HCT116 (cell line): ENCODE results near the gene CIROP. TPM values are rescaled to one million over a fixed set of nuclear protein-coding genes. Genes with fewer than 3 reads are reported as not detected.

ENCODE experiments used
- ATAC-seq: fragments of 200-7000 bp; cut with Tn5 transposase; 2 replicates; pipeline ENCODE4 v1.9.1; 2020; ENCODE audit warnings: mild to moderate bottlenecking, moderate library complexity
- BruUV-seq: library from RNA; stranded (reverse); fragments of 400-500 nt; replicated peaks from 2 replicates; lab custom pipeline; 2021; lab: Mats Ljungman, UMichigan
- CTCF ChIA-PET: fragments of 300-600 bp; sonication (Branson Sonifier 250); formaldehyde crosslinking; loops from one replicate; lab custom pipeline; 2021; ENCODE audit warnings: antibody characterized with exemption; lab: Charles Lee
- POLR2A ChIA-PET: fragments of 300-600, 350-600 bp; sonication (Branson Sonifier 250); formaldehyde crosslinking; loops from one replicate; lab custom pipeline; 2021; ENCODE audit warnings: antibody characterized with exemption; lab: Charles Lee
- RAD21 ChIA-PET, 2 experiments: fragments of 300-600 bp; sonication (Branson Sonifier 250); formaldehyde crosslinking; loops; one replicate each; lab custom pipeline; 2023; ENCODE audit warnings: low total read pairs in 2 of 2; ENCODE audit not compliant: uncharacterized antibody in 2 of 2, unreplicated experiment in 2 of 2, low non-redundant PET in 1 of 2; lab: Charles Lee
- DNase-seq: peaks from one replicate; pipeline ENCODE4 v3.0.0-alpha.2; 2010; ENCODE audit warnings: low read depth, low spot score
- H2AFZ ChIP-seq: fragments of 200-600 bp; shearing (Covaris generic), sonication (generic); 2 replicates; pipeline ENCODE4 v1.6.1; 2017; ENCODE audit warnings: low read depth, mixed run types, mixed read lengths, antibody characterized with exemption, low read length; ENCODE audit not compliant: poor library complexity, severe bottlenecking
- H3K27ac ChIP-seq: 2 replicates; pipeline ENCODE4 v1.5.1; 2012; ENCODE audit warnings: low read depth, low read length
- H3K27me3 ChIP-seq: fragments of 200-600 bp; sonication (generic); 2 replicates; pipeline ENCODE4 v1.6.1; 2016; ENCODE audit warnings: mixed run types, low read length, mixed read lengths; ENCODE audit not compliant: insufficient read depth
- H3K36me3 ChIP-seq, 2 experiments: fragments of 200-500 bp in 1 of 2; fragments of 200-600 bp in 1 of 2; sonication (Bioruptor generic) in 1 of 2; sonication (generic) in 1 of 2; 2 replicates each; pipeline versions ENCODE4 v1.5.1 to v1.6.1; 2014 to 2016; ENCODE audit warnings: low read length in 2 of 2, inconsistent platforms in 1 of 2, mixed read lengths in 1 of 2, mixed run types in 1 of 2; ENCODE audit not compliant: insufficient read depth in 2 of 2, control insufficient read depth in 1 of 2
- H3K4me1 ChIP-seq, 2 experiments: fragments of 200-600 bp in 1 of 2; sonication (generic) in 1 of 2; 2 replicates each; pipeline versions ENCODE4 v1.5.1 to v1.6.1; 2012 to 2017; ENCODE audit warnings: low read length in 2 of 2, inconsistent platforms in 1 of 2, mild to moderate bottlenecking in 1 of 2, mixed read lengths in 1 of 2, mixed run types in 1 of 2, moderate library complexity in 1 of 2; ENCODE audit not compliant: insufficient read depth in 2 of 2, control insufficient read depth in 1 of 2
- H3K4me2 ChIP-seq: fragments of 200-600 bp; sonication (generic); 2 replicates; pipeline ENCODE4 v1.6.1; 2017; ENCODE audit warnings: mixed run types, low read length, mixed read lengths
- H3K4me3 ChIP-seq, 2 experiments: fragments of 200-600 bp in 1 of 2; sonication (generic) in 1 of 2; replicated peaks in 1 of 2; 2 replicates each; pipeline ENCODE4 v1.5.1; 2011 to 2016; ENCODE audit warnings: low read length in 2 of 2, control low read depth in 1 of 2, low read depth in 1 of 2, mild to moderate bottlenecking in 1 of 2, mixed read lengths in 1 of 2, mixed run types in 1 of 2
- H3K79me2 ChIP-seq: fragments of 200-600 bp; sonication (generic); 2 replicates; pipeline ENCODE4 v1.6.1; 2017; ENCODE audit warnings: mild to moderate bottlenecking, mixed run types, low read length, moderate library complexity, mixed read lengths; ENCODE audit not compliant: insufficient read depth
- H3K9ac ChIP-seq: fragments of 200-600 bp; sonication (generic); 2 replicates; pipeline ENCODE4 v1.6.1; 2016; ENCODE audit warnings: low read length, mixed read lengths
- H3K9me2 ChIP-seq: fragments of 200-600 bp; sonication (generic), shearing (Covaris generic); 2 replicates; pipeline ENCODE4 v1.6.1; 2017; ENCODE audit warnings: mixed run types, mild to moderate bottlenecking, moderate library complexity; ENCODE audit not compliant: insufficient read depth
- H3K9me3 ChIP-seq, 2 experiments: fragments of 200-500 bp in 1 of 2; fragments of 200-600 bp in 1 of 2; sonication (Bioruptor generic) in 1 of 2; sonication (generic) in 1 of 2; 2 replicates each; pipeline ENCODE4 v1.6.1; 2014 to 2017; ENCODE audit warnings: low read length in 2 of 2, mixed read lengths in 2 of 2, inconsistent platforms in 1 of 2, low read depth in 1 of 2, mild to moderate bottlenecking in 1 of 2, mixed run types in 1 of 2, moderate library complexity in 1 of 2; ENCODE audit not compliant: control insufficient read depth in 1 of 2, insufficient read depth in 1 of 2
- H4K20me1 ChIP-seq: fragments of 200-600 bp; sonication (generic), shearing (Covaris generic); 2 replicates; pipeline ENCODE4 v1.6.1; 2017; ENCODE audit warnings: mixed run types, mild to moderate bottlenecking, moderate library complexity; ENCODE audit not compliant: insufficient read depth
- CBX3 ChIP-seq: IDR thresholded peaks from 2 replicates; pipeline ENCODE4 v1.6.1; 2012; ENCODE audit warnings: low read depth
- EGR1 ChIP-seq: IDR thresholded peaks from 2 replicates; pipeline ENCODE4 v1.6.1; 2012; ENCODE audit warnings: low read depth
- ELF1 ChIP-seq: IDR thresholded peaks from 2 replicates; pipeline ENCODE4 v1.6.1; 2012; ENCODE audit warnings: low read depth, borderline replicate concordance
- EZH2 ChIP-seq: fragments of 200-600 bp; sonication (generic); IDR thresholded peaks from 2 replicates; pipeline ENCODE4 v1.6.1; 2017; ENCODE audit warnings: antibody characterized with exemption, mixed run types
- EZH2phosphoT487 ChIP-seq: fragments of 200-600 bp; IDR thresholded peaks from 2 replicates; pipeline ENCODE4 v1.6.1; 2018; ENCODE audit warnings: antibody characterized with exemption, borderline replicate concordance
- FOSL1 ChIP-seq: IDR thresholded peaks from 2 replicates; pipeline ENCODE4 v1.6.1; 2012; ENCODE audit warnings: low read depth
- JUND ChIP-seq: IDR thresholded peaks from 2 replicates; pipeline ENCODE4 v1.6.1; 2012
- RAD21 ChIP-seq: IDR thresholded peaks from 2 replicates; pipeline ENCODE4 v1.6.1; 2012; ENCODE audit warnings: low read depth, mild to moderate bottlenecking
- SIN3A ChIP-seq: IDR thresholded peaks from 2 replicates; pipeline ENCODE4 v1.6.1; 2012; ENCODE audit warnings: low read depth
- TCF7L2 ChIP-seq: IDR thresholded peaks from 2 replicates; pipeline ENCODE4 v1.7.0; 2011; ENCODE audit warnings: borderline replicate concordance, inconsistent platforms; ENCODE audit not compliant: insufficient read depth, insufficient read length; ENCODE audit errors: extremely low read depth
- YY1 ChIP-seq: IDR thresholded peaks from 2 replicates; pipeline ENCODE4 v1.6.1; 2011; ENCODE audit warnings: low read length, low read depth, moderate library complexity, mild to moderate bottlenecking; ENCODE audit not compliant: insufficient replicate concordance; ENCODE audit errors: extremely low read depth
- intact Hi-C: fragments of 100-400 bp; cut with micrococcal nuclease; formaldehyde crosslinking; loops from 2 replicates; pipeline ENCODE4 v1.10.0; 2022
- total RNA-seq: library from RNA; stranded (reverse); gene quantifications from one replicate; pipeline ENCODE4 v1.2.1, GENCODE V29; 2021; ENCODE audit not compliant: unreplicated experiment
- TF ChIP-seq, protein P1 (sequence below): IDR thresholded peaks from 2 replicates; pipeline ENCODE4 v1.6.1; 2012; ENCODE audit warnings: low read depth
- TF ChIP-seq, protein P2 (sequence below): IDR thresholded peaks from 2 replicates; pipeline ENCODE4 v1.6.1; 2012
- TF ChIP-seq, protein P3 (sequence below), 3 experiments: fragments of 200-600 bp in 1 of 3; sonication (generic) in 1 of 3; IDR thresholded peaks in 2 of 3; conservative IDR thresholded peaks in 1 of 3; 2 replicates each; pipeline ENCODE4 v1.5.1; 2012 to 2017; ENCODE audit warnings: low read depth in 2 of 3, low read length in 2 of 3, antibody characterized with exemption in 1 of 3, borderline replicate concordance in 1 of 3, control low read depth in 1 of 3, mild to moderate bottlenecking in 1 of 3, mixed read lengths in 1 of 3, mixed run types in 1 of 3, moderate library complexity in 1 of 3; ENCODE audit not compliant: insufficient read depth in 1 of 3

The CIROP gene
- total RNA-seq, 1 experiment from 2014 or later: not detected

DNA sequence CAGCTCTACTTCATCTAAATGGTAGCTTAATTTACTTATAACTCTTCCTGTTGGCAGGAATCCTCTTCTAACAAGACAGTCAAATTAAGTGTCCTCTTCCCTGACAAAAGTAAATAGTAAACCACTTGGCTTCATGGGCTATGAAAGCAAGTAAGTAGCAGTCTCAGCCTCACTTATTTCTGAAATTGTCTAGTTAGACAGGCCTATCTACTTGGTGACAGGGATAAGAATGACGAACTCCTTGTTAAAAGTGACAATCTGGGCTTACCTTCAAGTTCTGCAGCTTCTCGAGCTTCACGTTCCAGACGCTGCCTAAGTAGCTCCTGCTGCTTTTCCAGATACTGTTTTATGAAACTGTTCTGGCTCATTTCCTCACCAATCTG lies 14.5 kb downstream of the CIROP start:
- H3K9ac ChIP-seq: no peak overlapping the region
- peaks cover 4 to 9% of the 10 kb centered on the region in 2 experiments; a peak in 2 of 4 replicates for H3K4me1 ChIP-seq
- H3K36me3 ChIP-seq: peaks cover 53% of the 10 kb centered on the region in 2 experiments
- no peak overlapping the region for H3K27ac ChIP-seq
- no peak overlapping the region for H2AFZ ChIP-seq
- H3K4me3 ChIP-seq: no peak overlapping the region
- H3K27me3 ChIP-seq: no peaks in the 10 kb centered on the region
- TF ChIP-seq CBX3 (no peak), ELF1 (no peak)
- H4K20me1 ChIP-seq: peaks cover 6% of the 10 kb centered on the region; the same call in 1 of the 2 replicates
- CTCF ChIA-PET: interaction anchor here (0.9 to 3.1 kb wide), 2 partner anchors 19 to 21 kb away, joined by 3 to 9 read pairs; no protein-coding TSS in a partner anchor
- no peaks in the 10 kb centered on the region for H3K9me3 ChIP-seq
- H3K9me2 ChIP-seq: no peaks in the 10 kb centered on the region
- BruUV-seq: no TSS peak
- intact Hi-C loops: no loop called here
- DNase-seq: no peak
- ATAC-seq: no peak
- RAD21 ChIA-PET: no interaction called here
- no peak overlapping the region for H3K4me2 ChIP-seq
- POLR2A ChIA-PET: no interaction called here
- H3K79me2 ChIP-seq: peaks cover 80% of the 10 kb centered on the region

DNA sequence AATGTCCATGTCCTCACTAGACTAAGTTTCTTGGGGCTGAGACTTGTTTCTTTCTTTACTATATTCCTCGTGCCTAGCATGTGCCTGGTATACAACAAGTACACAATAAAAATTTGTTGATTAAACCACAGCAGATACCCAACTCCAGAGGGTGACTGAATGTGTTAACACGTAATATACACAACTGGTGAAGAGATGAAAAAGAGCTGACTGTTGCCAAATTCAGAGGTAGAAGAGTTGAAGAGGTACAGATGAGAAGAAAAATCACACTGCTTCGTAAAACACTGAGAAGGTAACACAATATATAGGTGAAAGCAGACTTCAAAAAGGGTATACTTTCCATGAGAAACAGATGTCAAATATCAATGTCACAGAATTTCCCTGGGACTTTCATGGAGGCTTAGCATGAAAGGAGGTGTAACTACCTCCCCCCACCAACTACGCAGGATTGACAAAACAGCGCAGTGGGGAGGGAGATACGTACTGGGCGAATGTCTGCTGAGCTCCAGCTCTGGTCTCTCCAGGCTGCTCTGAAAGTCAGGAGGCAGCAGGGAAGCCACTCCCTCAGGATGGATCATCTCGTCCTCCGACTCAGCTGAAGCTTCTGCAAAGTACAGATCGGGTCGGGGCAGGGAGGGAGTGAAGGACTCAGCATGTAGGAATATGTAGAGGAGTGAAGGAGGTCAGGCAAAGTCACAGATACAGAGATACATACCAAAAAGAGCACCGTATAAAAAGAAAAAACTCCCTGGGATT lies 15.1 kb downstream of the CIROP start:
- DNase-seq: no peak
- no peaks in the 10 kb centered on the region for H3K9me3 ChIP-seq
- peaks cover 82% of the 10 kb centered on the region for H3K79me2 ChIP-seq
- H2AFZ ChIP-seq: no peak overlapping the region
- peaks cover 6% of the 10 kb centered on the region; the same call in 1 of the 2 replicates for H4K20me1 ChIP-seq
- H3K9me2 ChIP-seq: no peaks in the 10 kb centered on the region
- H3K4me1 ChIP-seq: peaks cover 4 to 9% of the 10 kb centered on the region in 2 experiments; a peak in 2 of 4 replicates
- intact Hi-C loops: no loop called here
- no peak overlapping the region for H3K4me2 ChIP-seq
- no peaks in the 10 kb centered on the region for H3K27me3 ChIP-seq
- no peak overlapping the region for H3K9ac ChIP-seq
- ChIA-PET POLR2A (no interaction called here), CTCF (interaction anchor here (0.9 to 3.1 kb wide), 2 partner anchors 20 to 21 kb away, joined by 3 to 9 read pairs; no protein-coding TSS in a partner anchor), RAD21 (no interaction called here)
- no TSS peak for BruUV-seq
- ATAC-seq: no peak
- H3K4me3 ChIP-seq: no peak overlapping the region
- H3K27ac ChIP-seq: no peak overlapping the region
- peaks cover 56 to 58% of the 10 kb centered on the region in 2 experiments for H3K36me3 ChIP-seq
- TF ChIP-seq, protein P1, sequence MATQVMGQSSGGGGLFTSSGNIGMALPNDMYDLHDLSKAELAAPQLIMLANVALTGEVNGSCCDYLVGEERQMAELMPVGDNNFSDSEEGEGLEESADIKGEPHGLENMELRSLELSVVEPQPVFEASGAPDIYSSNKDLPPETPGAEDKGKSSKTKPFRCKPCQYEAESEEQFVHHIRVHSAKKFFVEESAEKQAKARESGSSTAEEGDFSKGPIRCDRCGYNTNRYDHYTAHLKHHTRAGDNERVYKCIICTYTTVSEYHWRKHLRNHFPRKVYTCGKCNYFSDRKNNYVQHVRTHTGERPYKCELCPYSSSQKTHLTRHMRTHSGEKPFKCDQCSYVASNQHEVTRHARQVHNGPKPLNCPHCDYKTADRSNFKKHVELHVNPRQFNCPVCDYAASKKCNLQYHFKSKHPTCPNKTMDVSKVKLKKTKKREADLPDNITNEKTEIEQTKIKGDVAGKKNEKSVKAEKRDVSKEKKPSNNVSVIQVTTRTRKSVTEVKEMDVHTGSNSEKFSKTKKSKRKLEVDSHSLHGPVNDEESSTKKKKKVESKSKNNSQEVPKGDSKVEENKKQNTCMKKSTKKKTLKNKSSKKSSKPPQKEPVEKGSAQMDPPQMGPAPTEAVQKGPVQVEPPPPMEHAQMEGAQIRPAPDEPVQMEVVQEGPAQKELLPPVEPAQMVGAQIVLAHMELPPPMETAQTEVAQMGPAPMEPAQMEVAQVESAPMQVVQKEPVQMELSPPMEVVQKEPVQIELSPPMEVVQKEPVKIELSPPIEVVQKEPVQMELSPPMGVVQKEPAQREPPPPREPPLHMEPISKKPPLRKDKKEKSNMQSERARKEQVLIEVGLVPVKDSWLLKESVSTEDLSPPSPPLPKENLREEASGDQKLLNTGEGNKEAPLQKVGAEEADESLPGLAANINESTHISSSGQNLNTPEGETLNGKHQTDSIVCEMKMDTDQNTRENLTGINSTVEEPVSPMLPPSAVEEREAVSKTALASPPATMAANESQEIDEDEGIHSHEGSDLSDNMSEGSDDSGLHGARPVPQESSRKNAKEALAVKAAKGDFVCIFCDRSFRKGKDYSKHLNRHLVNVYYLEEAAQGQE: no peak
- TF ChIP-seq EZH2phosphoT487 (no peak), EZH2 (no peak), FOSL1 (no peak), JUND (no peak), RAD21 (no peak), TCF7L2 (no peak), YY1 (no peak), SIN3A (no peak), EGR1 (no peak)
- TF ChIP-seq, protein P2, sequence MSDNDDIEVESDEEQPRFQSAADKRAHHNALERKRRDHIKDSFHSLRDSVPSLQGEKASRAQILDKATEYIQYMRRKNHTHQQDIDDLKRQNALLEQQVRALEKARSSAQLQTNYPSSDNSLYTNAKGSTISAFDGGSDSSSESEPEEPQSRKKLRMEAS: no peak
- TF ChIP-seq, protein P3, sequence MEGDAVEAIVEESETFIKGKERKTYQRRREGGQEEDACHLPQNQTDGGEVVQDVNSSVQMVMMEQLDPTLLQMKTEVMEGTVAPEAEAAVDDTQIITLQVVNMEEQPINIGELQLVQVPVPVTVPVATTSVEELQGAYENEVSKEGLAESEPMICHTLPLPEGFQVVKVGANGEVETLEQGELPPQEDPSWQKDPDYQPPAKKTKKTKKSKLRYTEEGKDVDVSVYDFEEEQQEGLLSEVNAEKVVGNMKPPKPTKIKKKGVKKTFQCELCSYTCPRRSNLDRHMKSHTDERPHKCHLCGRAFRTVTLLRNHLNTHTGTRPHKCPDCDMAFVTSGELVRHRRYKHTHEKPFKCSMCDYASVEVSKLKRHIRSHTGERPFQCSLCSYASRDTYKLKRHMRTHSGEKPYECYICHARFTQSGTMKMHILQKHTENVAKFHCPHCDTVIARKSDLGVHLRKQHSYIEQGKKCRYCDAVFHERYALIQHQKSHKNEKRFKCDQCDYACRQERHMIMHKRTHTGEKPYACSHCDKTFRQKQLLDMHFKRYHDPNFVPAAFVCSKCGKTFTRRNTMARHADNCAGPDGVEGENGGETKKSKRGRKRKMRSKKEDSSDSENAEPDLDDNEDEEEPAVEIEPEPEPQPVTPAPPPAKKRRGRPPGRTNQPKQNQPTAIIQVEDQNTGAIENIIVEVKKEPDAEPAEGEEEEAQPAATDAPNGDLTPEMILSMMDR (IDR thresholded peaks at IDR 0.05 in 2 of 3, conservative IDR thresholded peaks at IDR 0.05 in 1 of 3; ENCODE audit: borderline replicate concordance in 1 of 3, insufficient read depth in 1 of 3, low read depth in 2 of 3, low read length in 2 of 3): no peak
